ENCODE measurements around the gene KIAA1217. TPM values are rescaled to one million over a fixed set of nuclear protein-coding genes. Genes with fewer than 3 reads are reported as not detected.

The KIAA1217 gene
- total and polyA plus RNA-seq, 2 experiments from 2014 or later: 5.4 to 8.1 TPM

GRCh38 chr10:24209432-24209771 lies 464 bp downstream of the KIAA1217 start:
- Histone ChIP-seq H3K9me3 (ENCODE audit: low read depth) (no peaks in the 10 kb centered on the region), H3K79me2 (ENCODE audit: insufficient read depth) (no peaks in the 10 kb centered on the region), H2AFZ (peak overlapping the region; percentile 83), H3K27ac (peak overlapping the region; percentile 36), H3K27me3 (replicated peaks; ENCODE audit: insufficient read depth) (no peaks in the 10 kb centered on the region), H3K9me2 (ENCODE audit: insufficient read depth) (no peaks in the 10 kb centered on the region), H3F3A (ENCODE audit: insufficient read depth) (peaks cover 8% of the 10 kb centered on the region), H3K4me3 (peak overlapping the region; percentile 77), H3K36me3 (ENCODE audit: low read depth) (no peaks in the 10 kb centered on the region), H3K4me2 (ENCODE audit: unreplicated experiment) (peak overlapping the region; percentile 81), H3K4me1 (ENCODE audit: insufficient read depth) (no peaks in the 10 kb centered on the region), H4K20me1 (ENCODE audit: insufficient read depth) (no peaks in the 10 kb centered on the region), H3K9ac (peak overlapping the region; percentile 62)
- in situ Hi-C loops (cut with MboI): loop anchor here (25.0 kb wide), 1 partner anchor 303 kb away; no protein-coding TSS in a partner anchor
- WGBS, 2 experiments (ENCODE audit: low coverage in 1 of 2, low lambda C conversion rate in 2 of 2, missing lambda C conversion rate in 2 of 2): 0% methylated on average over 5 of the region's 5 CpGs
- TF ChIP-seq EZH2phosphoT487 (IDR thresholded peaks at IDR 0.05; ENCODE audit: insufficient read depth, low read depth) (no peak), EZH2 (IDR thresholded peaks at IDR 0.05; ENCODE audit: insufficient read depth, poor library complexity, severe bottlenecking) (no peak)
- peak; percentile 77 for DNase-seq

GRCh38 chr10:24209946-24210491 lies 1.1 kb downstream of the KIAA1217 start:
- Histone ChIP-seq H3K27me3 (replicated peaks; ENCODE audit: insufficient read depth) (no peaks in the 10 kb centered on the region), H3K9me2 (ENCODE audit: insufficient read depth) (no peaks in the 10 kb centered on the region), H3K27ac (peak overlapping the region; percentile 36; the same call in 1 of the 2 replicates), H4K20me1 (ENCODE audit: insufficient read depth) (no peaks in the 10 kb centered on the region), H3K4me2 (ENCODE audit: unreplicated experiment) (peak overlapping the region; percentile 81), H3K36me3 (ENCODE audit: low read depth) (no peaks in the 10 kb centered on the region), H3F3A (ENCODE audit: insufficient read depth) (peaks cover 8% of the 10 kb centered on the region), H3K79me2 (ENCODE audit: insufficient read depth) (no peaks in the 10 kb centered on the region), H3K4me1 (ENCODE audit: insufficient read depth) (no peaks in the 10 kb centered on the region), H2AFZ (peak overlapping the region; percentile 83; the same call in 1 of the 2 replicates), H3K4me3 (peak overlapping the region; percentile 77), H3K9ac (peak overlapping the region; percentile 62), H3K9me3 (ENCODE audit: low read depth) (no peaks in the 10 kb centered on the region)
- 4% methylated on average over 9 to 12 of the region's 12 CpGs for WGBS, 2 experiments (ENCODE audit: low coverage in 1 of 2, low lambda C conversion rate in 2 of 2, missing lambda C conversion rate in 2 of 2)
- DNase-seq: peak; percentile 78
- in situ Hi-C loops (cut with MboI): loop anchor here (25.0 kb wide), 1 partner anchor 302 kb away; no protein-coding TSS in a partner anchor
- TF ChIP-seq EZH2 (IDR thresholded peaks at IDR 0.05; ENCODE audit: insufficient read depth, poor library complexity, severe bottlenecking): no peak
- no peak for TF ChIP-seq EZH2phosphoT487 (IDR thresholded peaks at IDR 0.05; ENCODE audit: insufficient read depth, low read depth)

- WGBS, 2 experiments (ENCODE audit: low coverage in 1 of 2, low lambda C conversion rate in 2 of 2, missing lambda C conversion rate in 2 of 2): 66 to 73% methylated on average over 2 of the region's 2 CpGs
- TF ChIP-seq EZH2 (IDR thresholded peaks at IDR 0.05; ENCODE audit: insufficient read depth, poor library complexity, severe bottlenecking) (no peak), EZH2phosphoT487 (IDR thresholded peaks at IDR 0.05; ENCODE audit: insufficient read depth, low read depth) (no peak)
- H4K20me1 ChIP-seq (ENCODE audit: insufficient read depth): no peaks in the 10 kb centered on the region
Measured at GRCh38 chr10:24210501-24210900, 1.6 kb downstream of the KIAA1217 start.

GRCh38 chr10:24213266-24213665 lies 4.3 kb downstream of the KIAA1217 start:
- WGBS, 2 experiments (ENCODE audit: low coverage in 1 of 2, low lambda C conversion rate in 2 of 2, missing lambda C conversion rate in 2 of 2): 79 to 80% methylated on average over 4 of the region's 4 CpGs
- Histone ChIP-seq H3K4me2 (ENCODE audit: unreplicated experiment) (no peak overlapping the region), H3K27me3 (replicated peaks; ENCODE audit: insufficient read depth) (no peaks in the 10 kb centered on the region), H3K4me1 (ENCODE audit: insufficient read depth) (no peaks in the 10 kb centered on the region), H3K9me3 (ENCODE audit: low read depth) (no peaks in the 10 kb centered on the region), H2AFZ (no peak overlapping the region), H3K4me3 (no peak overlapping the region), H3F3A (ENCODE audit: insufficient read depth) (peaks cover 8% of the 10 kb centered on the region), H3K27ac (no peak overlapping the region), H4K20me1 (ENCODE audit: insufficient read depth) (no peaks in the 10 kb centered on the region), H3K9ac (no peak overlapping the region), H3K36me3 (ENCODE audit: low read depth) (no peaks in the 10 kb centered on the region), H3K79me2 (ENCODE audit: insufficient read depth) (no peaks in the 10 kb centered on the region), H3K9me2 (ENCODE audit: insufficient read depth) (no peaks in the 10 kb centered on the region)
- TF ChIP-seq EZH2 (IDR thresholded peaks at IDR 0.05; ENCODE audit: insufficient read depth, poor library complexity, severe bottlenecking) (no peak), EZH2phosphoT487 (IDR thresholded peaks at IDR 0.05; ENCODE audit: insufficient read depth, low read depth) (no peak)
- no peak for DNase-seq
- in situ Hi-C loops (cut with MboI): loop anchor here (25.0 kb wide), 1 partner anchor 299 kb away; no protein-coding TSS in a partner anchor

More at GRCh38 chr10:24210501-24210900, 1.6 kb downstream of the KIAA1217 start:
- in situ Hi-C loops (cut with MboI): loop anchor here (25.0 kb wide), 1 partner anchor 302 kb away; no protein-coding TSS in a partner anchor
- Histone ChIP-seq H3K9me3 (ENCODE audit: low read depth) (no peaks in the 10 kb centered on the region), H3K4me3 (no peak overlapping the region; the same call in 1 of the 2 replicates), H3K4me1 (ENCODE audit: insufficient read depth) (no peaks in the 10 kb centered on the region), H3K4me2 (ENCODE audit: unreplicated experiment) (no peak overlapping the region), H3K27me3 (replicated peaks; ENCODE audit: insufficient read depth) (no peaks in the 10 kb centered on the region), H3K27ac (no peak overlapping the region), H3K9me2 (ENCODE audit: insufficient read depth) (no peaks in the 10 kb centered on the region), H2AFZ (no peak overlapping the region), H3K79me2 (ENCODE audit: insufficient read depth) (no peaks in the 10 kb centered on the region), H3K36me3 (ENCODE audit: low read depth) (no peaks in the 10 kb centered on the region), H3F3A (ENCODE audit: insufficient read depth) (peaks cover 8% of the 10 kb centered on the region), H3K9ac (no peak overlapping the region)
- DNase-seq: no peak

All from GM23248 (cell line).